GM18499 (cell line): ENCODE data around the gene PPFIA3.

Experiments
- ATAC-seq: cut with Tn5 transposase; IDR thresholded peaks from one replicate; pipeline ENCODE4 v1.9.1; 2021; ENCODE audit warnings: moderate number of reproducible peaks; ENCODE audit not compliant: insufficient read depth, unreplicated experiment

Gene PPFIA3

GRCh38 chr19:49148044-49148682, 28.8 kb downstream of the PPFIA3 start:
- no peak for ATAC-seq

GRCh38 chr19:49148784-49149651, 29.7 kb downstream of the PPFIA3 start:
- ATAC-seq = no peak

DNA sequence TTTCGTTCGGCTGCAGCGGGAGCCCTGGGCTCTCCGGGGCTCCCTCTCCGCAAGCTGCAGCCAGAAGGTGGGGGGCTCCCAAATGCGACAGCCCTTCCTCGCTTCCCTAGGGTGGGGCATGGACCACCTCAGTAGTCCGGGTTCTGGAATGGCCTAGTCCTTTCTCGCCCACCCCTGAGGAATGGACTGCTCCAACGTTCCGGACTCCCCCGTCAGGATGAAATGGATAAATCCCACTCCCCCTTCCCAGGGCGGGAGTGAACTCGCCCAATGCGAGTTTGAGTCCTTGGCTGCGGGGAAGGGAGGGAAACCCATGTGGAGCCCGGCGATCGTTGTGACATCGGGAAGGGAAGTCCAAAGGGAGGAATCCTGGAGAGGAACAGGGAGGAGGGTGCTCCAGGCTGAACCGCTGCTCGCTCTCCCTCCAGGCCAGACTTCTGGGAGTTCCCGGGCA, 30.3 kb downstream of the PPFIA3 start:
- ATAC-seq = no peak

DNA sequence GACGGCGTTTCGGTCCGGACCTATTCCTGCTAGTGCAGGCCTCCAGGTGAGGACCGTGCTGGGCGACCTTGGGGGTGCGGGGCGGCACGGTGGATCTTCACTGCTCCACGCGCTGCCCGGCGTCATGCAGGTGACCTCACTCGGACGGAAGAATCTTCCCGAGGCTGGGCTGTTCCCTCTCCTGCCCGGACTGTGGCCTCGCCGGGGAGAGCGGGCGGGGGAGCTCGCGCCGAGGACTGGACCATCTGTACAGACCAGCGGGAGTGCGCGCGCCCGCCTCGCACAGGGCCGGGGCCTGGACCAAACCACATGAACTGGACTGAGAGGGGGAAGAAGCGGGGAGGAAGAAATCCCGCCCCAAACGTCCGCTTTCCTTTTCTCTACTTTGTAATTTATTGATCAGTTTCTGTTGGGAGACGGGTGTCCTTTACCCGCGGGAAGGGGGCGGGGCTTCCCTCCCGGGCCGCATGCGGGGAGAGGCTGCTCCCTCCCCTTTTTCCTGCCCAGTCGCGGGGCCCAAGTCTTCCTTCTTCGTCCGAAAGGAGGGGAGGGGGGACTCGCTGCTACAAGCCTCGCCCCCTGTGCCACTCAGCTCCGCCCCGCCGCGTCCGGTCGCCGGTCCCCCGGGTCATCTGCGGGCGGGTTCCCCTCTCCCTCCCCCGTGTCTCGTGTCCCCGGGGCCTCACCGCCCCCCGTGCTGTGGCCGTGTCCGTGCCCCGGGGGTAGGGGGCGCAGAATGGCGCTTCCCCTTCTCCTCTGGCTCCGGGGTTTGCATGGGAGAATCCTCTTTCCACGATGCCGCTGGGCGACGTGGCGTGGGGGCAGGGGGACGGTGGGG, 31.0 kb downstream of the PPFIA3 start:
- ATAC-seq = no peak

DNA sequence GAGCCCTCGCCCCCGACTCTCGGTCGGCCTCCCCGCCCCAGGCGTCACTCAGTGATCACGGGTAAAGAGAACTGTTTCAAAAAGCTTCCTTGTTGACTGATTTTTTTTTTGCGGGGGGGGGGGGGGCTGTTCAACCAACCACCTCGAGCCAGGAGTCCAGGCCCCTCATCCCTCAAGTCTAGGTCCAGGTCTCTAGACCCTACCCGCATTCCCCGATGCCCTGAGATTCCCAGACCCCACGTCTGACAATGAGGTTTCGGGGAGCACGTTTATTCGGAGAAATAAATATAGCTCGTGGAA, 31.6 kb downstream of the PPFIA3 start:
- no peak for ATAC-seq

- ATAC-seq = no peak
Observed at GRCh38 chr19:49151267-49152118, 32.1 kb downstream of the PPFIA3 start.

GRCh38 chr19:49152119-49152550, 32.8 kb downstream of the PPFIA3 start:
- no peak for ATAC-seq

DNA sequence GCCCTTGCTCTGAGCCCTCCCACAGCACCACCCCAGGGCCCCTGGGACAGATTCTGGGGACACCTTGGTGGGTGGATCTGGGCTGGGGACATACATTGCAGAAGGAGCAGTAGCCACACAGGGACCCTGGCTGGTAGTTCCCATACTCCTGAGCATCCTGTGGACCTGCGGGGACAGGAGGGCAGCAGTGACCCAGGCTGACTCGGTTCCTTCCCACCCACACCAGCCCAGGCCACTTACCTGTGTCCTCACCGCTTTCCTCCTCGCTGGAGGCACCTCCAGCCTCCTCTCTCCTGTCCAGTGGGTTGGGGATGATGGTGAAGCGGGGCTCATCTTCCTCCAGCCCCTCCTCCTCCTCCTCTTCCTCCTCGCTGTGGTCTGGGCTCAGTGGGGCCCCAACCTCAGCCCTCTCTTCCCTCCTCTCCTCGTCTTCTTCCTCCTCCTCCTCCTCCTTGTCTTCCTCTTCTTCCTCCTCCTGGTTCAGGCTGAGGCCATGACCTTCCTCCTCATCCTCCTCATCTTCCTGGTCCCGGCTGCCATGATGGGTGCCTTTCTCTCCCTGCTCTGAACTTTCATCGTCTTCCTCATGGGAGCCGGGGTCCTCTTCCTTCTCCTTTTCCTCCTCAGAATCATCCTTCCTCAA, 33.9 kb downstream of the PPFIA3 start:
- no peak for ATAC-seq

GRCh38 chr19:49154279-49154678, 34.9 kb downstream of the PPFIA3 start:
- ATAC-seq = no peak

DNA sequence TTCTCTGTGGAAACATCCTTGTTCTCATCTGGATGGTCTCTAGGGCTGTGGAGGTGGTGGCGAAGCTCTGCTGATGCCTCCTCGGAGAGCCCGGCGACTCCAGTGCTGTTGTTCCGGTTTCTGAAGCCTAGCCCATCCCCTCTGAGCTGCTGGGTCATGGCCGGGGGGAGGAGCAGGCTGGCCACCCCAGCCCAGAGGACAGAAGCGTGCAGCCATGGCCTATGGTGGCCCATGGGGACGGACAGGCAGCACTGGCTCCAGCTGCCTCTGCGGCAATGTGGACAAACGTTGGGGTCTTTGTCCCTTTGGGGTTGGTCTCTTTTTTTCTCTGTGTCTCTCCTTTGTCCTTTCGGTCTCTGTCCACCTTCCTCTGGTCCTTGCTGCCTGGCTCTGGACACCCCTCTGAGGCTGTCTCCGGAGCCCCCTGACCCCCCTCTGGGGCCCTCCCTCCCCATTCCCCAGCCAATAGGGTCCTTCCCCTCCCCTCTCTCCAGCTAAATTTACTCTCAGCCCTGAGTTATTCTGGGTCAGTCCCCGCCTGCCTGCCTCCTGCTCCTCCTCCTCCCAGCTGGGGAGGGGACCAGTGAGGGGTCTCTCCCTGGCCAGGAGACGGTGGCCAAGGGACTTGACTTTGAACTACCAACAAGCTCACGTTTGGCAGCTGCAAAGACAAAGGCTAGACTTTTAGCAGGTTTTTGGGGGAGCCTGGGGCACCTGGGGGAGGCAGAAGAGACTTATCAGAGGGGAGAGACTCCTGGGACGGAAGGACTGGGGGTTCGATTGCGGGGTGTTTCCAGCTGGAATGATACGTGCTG, 35.9 kb downstream of the PPFIA3 start, which contains the start of gene HRC:
HRC (minus strand) TSS at position 392 of the 815 bp plus-strand sequence; CDS start at position 233, 159 bp downstream.
- ATAC-seq = no peak

- no peak for ATAC-seq
Observed at GRCh38 chr19:49155820-49156346, 36.5 kb downstream of the PPFIA3 start.

GRCh38 chr19:49157445-49158224, 38.3 kb downstream of the PPFIA3 start, which contains the start of gene TRPM4:
TSS of gene TRPM4 (plus strand) at chr19:49157792. CDS start at chr19:49157867, 75 bp downstream.
- no peak for ATAC-seq

- ATAC-seq = no peak
Observed at GRCh38 chr19:49160450-49161189, 41.3 kb downstream of the PPFIA3 start.

DNA sequence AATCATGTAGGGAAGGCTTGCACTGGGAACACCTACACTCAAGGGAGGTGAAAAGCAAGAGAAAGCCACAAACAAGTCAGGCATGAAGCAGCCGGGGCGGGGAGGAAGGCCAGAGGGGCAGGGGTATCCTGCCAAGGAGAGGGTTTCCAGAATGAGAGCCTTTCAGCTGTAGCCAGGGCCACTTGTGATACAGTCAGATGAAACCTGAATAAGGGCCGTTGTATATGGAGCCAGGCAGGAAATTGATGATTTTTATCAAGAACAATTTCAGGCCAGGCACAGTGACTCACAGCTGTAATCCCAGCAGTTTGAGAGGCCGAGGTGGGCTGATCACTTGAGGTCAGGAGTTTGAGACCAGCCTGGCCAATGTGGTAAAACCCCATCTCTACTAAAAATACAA, 42.6 kb downstream of the PPFIA3 start:
- no peak for ATAC-seq

GRCh38 chr19:49165111-49165750, 45.9 kb downstream of the PPFIA3 start:
- no peak for ATAC-seq

DNA sequence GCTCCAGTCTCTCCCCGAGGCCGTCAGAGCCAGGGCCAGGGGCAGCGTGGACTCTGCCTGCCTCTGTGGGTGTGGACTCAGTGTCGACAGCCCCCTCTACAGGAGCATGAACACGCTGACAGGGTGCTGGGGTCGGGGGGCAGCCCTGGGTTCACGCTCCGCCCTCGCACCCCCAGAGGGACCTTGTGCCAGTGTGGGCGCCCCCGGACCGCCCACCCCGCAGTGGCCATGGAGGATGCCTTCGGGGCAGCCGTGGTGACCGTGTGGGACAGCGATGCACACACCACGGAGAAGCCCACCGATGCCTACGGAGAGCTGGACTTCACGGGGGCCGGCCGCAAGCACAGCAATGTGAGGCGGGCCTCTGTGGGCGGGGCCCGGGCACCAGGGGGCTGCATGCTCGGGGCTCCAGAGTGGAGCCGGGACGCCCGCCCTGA, 46.5 kb downstream of the PPFIA3 start:
- no peak for ATAC-seq
